ENCODE data around the gene ELMO1.
A peak's percentile ranks its signal among the peaks of the same experiment; 100 is the strongest.

The ELMO1 gene

GRCh38 chr7:37432281-37432920 lies 16.3 kb downstream of the ELMO1 start:
- Histone ChIP-seq H2AK5ac (ENCODE audit: low read length) (no peak overlapping the region), H3K27me3 (ENCODE audit: insufficient read depth, low read length) (no peaks in the 10 kb centered on the region), H3K18ac (ENCODE audit: low read length) (no peak overlapping the region), H3K4me3 (ENCODE audit: low read depth, low read length) (no peak overlapping the region), H3K23ac (ENCODE audit: low read length) (no peak overlapping the region), H3K9ac (ENCODE audit: low read length) (no peak overlapping the region), H3K14ac (ENCODE audit: low read length) (no peak overlapping the region), H4K91ac (ENCODE audit: low read depth, low read length) (no peak overlapping the region), H3K36me3 (ENCODE audit: control insufficient read depth in 1 of 2, insufficient read depth in 2 of 2, low read length in 2 of 2) (peaks cover 0 to 13% of the 10 kb centered on the region in 2 experiments), H2BK12ac (ENCODE audit: low read length) (no peak overlapping the region), H3K4me1 (ENCODE audit: control insufficient read depth in 1 of 2, insufficient read depth in 2 of 2, low read length in 2 of 2) (peaks cover 0 to 3% of the 10 kb centered on the region in 2 experiments), H2AFZ (ENCODE audit: insufficient read depth, low read length, poor library complexity) (no peak overlapping the region), H3K9me3 (ENCODE audit: insufficient read depth, low read depth, low read length) (no peaks in the 10 kb centered on the region), H4K8ac (ENCODE audit: low read depth, low read length) (no peak overlapping the region), H3K27ac (ENCODE audit: low read depth, low read length) (no peak overlapping the region), H2BK120ac (ENCODE audit: insufficient read depth, low read length, poor library complexity) (no peak overlapping the region), H3K4ac (ENCODE audit: low read depth, low read length) (no peak overlapping the region), H4K12ac (ENCODE audit: low read depth, low read length) (no peak overlapping the region), H2BK5ac (ENCODE audit: low read depth, low read length, poor library complexity) (no peak overlapping the region), H3K79me2 (ENCODE audit: control insufficient read depth, insufficient read depth, low read length, poor library complexity) (no peaks in the 10 kb centered on the region), H3K4me2 (ENCODE audit: low read length) (no peak overlapping the region), H3K79me1 (ENCODE audit: low read length) (no peaks in the 10 kb centered on the region)
- DNase-seq = no peak
- no CpG with 5 or more reads among the region's 8 CpGs for WGBS (ENCODE audit: extremely low coverage, insufficient coverage, insufficient read length)

GRCh38 chr7:37431413-37431812 lies 17.3 kb downstream of the ELMO1 start:
- no peak overlapping the region for H3K18ac ChIP-seq (ENCODE audit: low read length)
- H3K14ac ChIP-seq (ENCODE audit: low read length) = no peak overlapping the region
- H4K91ac ChIP-seq (ENCODE audit: low read depth, low read length) = no peak overlapping the region
- no peak overlapping the region for H3K9ac ChIP-seq (ENCODE audit: low read length)
- H4K12ac ChIP-seq (ENCODE audit: low read depth, low read length) = no peak overlapping the region
- peaks cover 0 to 13% of the 10 kb centered on the region in 2 experiments for H3K36me3 ChIP-seq (ENCODE audit: control insufficient read depth in 1 of 2, insufficient read depth in 2 of 2, low read length in 2 of 2)
- H3K27me3 ChIP-seq (ENCODE audit: insufficient read depth, low read length) = no peaks in the 10 kb centered on the region
- no peak overlapping the region for H3K4me2 ChIP-seq (ENCODE audit: low read length)
- no peak overlapping the region for H2AFZ ChIP-seq (ENCODE audit: insufficient read depth, low read length, poor library complexity)
- no peak overlapping the region for H3K4me3 ChIP-seq (ENCODE audit: low read depth, low read length)
- no peak overlapping the region for H3K27ac ChIP-seq (ENCODE audit: low read depth, low read length)
- H3K9me3 ChIP-seq (ENCODE audit: insufficient read depth, low read depth, low read length) = no peaks in the 10 kb centered on the region
- H4K8ac ChIP-seq (ENCODE audit: low read depth, low read length) = no peak overlapping the region
- H3K4me1 ChIP-seq (ENCODE audit: control insufficient read depth in 1 of 2, insufficient read depth in 2 of 2, low read length in 2 of 2) = peaks cover 0 to 3% of the 10 kb centered on the region in 2 experiments
- no peak overlapping the region for H2BK12ac ChIP-seq (ENCODE audit: low read length)
- H3K79me1 ChIP-seq (ENCODE audit: low read length) = no peaks in the 10 kb centered on the region
- H2AK5ac ChIP-seq (ENCODE audit: low read length) = no peak overlapping the region
- H2BK5ac ChIP-seq (ENCODE audit: low read depth, low read length, poor library complexity) = no peak overlapping the region
- no peak for DNase-seq
- no peak overlapping the region for H3K23ac ChIP-seq (ENCODE audit: low read length)
- no peak overlapping the region for H3K4ac ChIP-seq (ENCODE audit: low read depth, low read length)
- no peaks in the 10 kb centered on the region for H3K79me2 ChIP-seq (ENCODE audit: control insufficient read depth, insufficient read depth, low read length, poor library complexity)
- H2BK120ac ChIP-seq (ENCODE audit: insufficient read depth, low read length, poor library complexity) = no peak overlapping the region

- no peak overlapping the region for H2BK5ac ChIP-seq (ENCODE audit: low read depth, low read length, poor library complexity)
- no peaks in the 10 kb centered on the region for H3K79me1 ChIP-seq (ENCODE audit: low read length)
- H2BK120ac ChIP-seq (ENCODE audit: insufficient read depth, low read length, poor library complexity) = no peak overlapping the region
- H3K23ac ChIP-seq (ENCODE audit: low read length) = no peak overlapping the region
- no peak overlapping the region for H2BK12ac ChIP-seq (ENCODE audit: low read length)
- no peak overlapping the region for H4K8ac ChIP-seq (ENCODE audit: low read depth, low read length)
- no peaks in the 10 kb centered on the region for H3K79me2 ChIP-seq (ENCODE audit: control insufficient read depth, insufficient read depth, low read length, poor library complexity)
- H3K4me1 ChIP-seq (ENCODE audit: control insufficient read depth in 1 of 2, insufficient read depth in 2 of 2, low read length in 2 of 2) = peaks cover 0 to 3% of the 10 kb centered on the region in 2 experiments
- no peak overlapping the region for H3K4me2 ChIP-seq (ENCODE audit: low read length)
- no peak overlapping the region for H3K9ac ChIP-seq (ENCODE audit: low read length)
- peaks cover 0 to 13% of the 10 kb centered on the region in 2 experiments for H3K36me3 ChIP-seq (ENCODE audit: control insufficient read depth in 1 of 2, insufficient read depth in 2 of 2, low read length in 2 of 2)
- no CpG with 5 or more reads among the region's 6 CpGs for WGBS (ENCODE audit: extremely low coverage, insufficient coverage, insufficient read length)
- no peak overlapping the region for H2AFZ ChIP-seq (ENCODE audit: insufficient read depth, low read length, poor library complexity)
- no peak overlapping the region for H3K4me3 ChIP-seq (ENCODE audit: low read depth, low read length)
- H3K4ac ChIP-seq (ENCODE audit: low read depth, low read length) = no peak overlapping the region
- H3K27me3 ChIP-seq (ENCODE audit: insufficient read depth, low read length) = no peaks in the 10 kb centered on the region
- H4K12ac ChIP-seq (ENCODE audit: low read depth, low read length) = no peak overlapping the region
- DNase-seq = no peak
- no peak overlapping the region for H3K14ac ChIP-seq (ENCODE audit: low read length)
- no peak overlapping the region for H2AK5ac ChIP-seq (ENCODE audit: low read length)
- no peak overlapping the region for H3K27ac ChIP-seq (ENCODE audit: low read depth, low read length)
- no peak overlapping the region for H4K91ac ChIP-seq (ENCODE audit: low read depth, low read length)
- H3K9me3 ChIP-seq (ENCODE audit: insufficient read depth, low read depth, low read length) = no peaks in the 10 kb centered on the region
- H3K18ac ChIP-seq (ENCODE audit: low read length) = no peak overlapping the region
Observed at GRCh38 chr7:37430640-37431039, 18.0 kb downstream of the ELMO1 start.

GRCh38 chr7:37430171-37430570 lies 18.5 kb downstream of the ELMO1 start:
- H4K91ac ChIP-seq (ENCODE audit: low read depth, low read length) = no peak overlapping the region
- no peaks in the 10 kb centered on the region for H3K27me3 ChIP-seq (ENCODE audit: insufficient read depth, low read length)
- H3K23ac ChIP-seq (ENCODE audit: low read length) = no peak overlapping the region
- WGBS (ENCODE audit: extremely low coverage, insufficient coverage, insufficient read length) = no CpG with 5 or more reads among the region's 8 CpGs
- H3K9me3 ChIP-seq (ENCODE audit: insufficient read depth, low read depth, low read length) = no peaks in the 10 kb centered on the region
- no peak overlapping the region for H4K8ac ChIP-seq (ENCODE audit: low read depth, low read length)
- no peak overlapping the region for H3K4ac ChIP-seq (ENCODE audit: low read depth, low read length)
- no peak for DNase-seq
- H3K79me2 ChIP-seq (ENCODE audit: control insufficient read depth, insufficient read depth, low read length, poor library complexity) = no peaks in the 10 kb centered on the region
- no peak overlapping the region for H3K4me2 ChIP-seq (ENCODE audit: low read length)
- no peak overlapping the region for H2AK5ac ChIP-seq (ENCODE audit: low read length)
- no peak overlapping the region for H2AFZ ChIP-seq (ENCODE audit: insufficient read depth, low read length, poor library complexity)
- no peak overlapping the region for H2BK120ac ChIP-seq (ENCODE audit: insufficient read depth, low read length, poor library complexity)
- H4K12ac ChIP-seq (ENCODE audit: low read depth, low read length) = no peak overlapping the region
- H3K9ac ChIP-seq (ENCODE audit: low read length) = peak overlapping the region; percentile 2
- H3K27ac ChIP-seq (ENCODE audit: low read depth, low read length) = no peak overlapping the region
- peak overlapping the region; percentile 28 for H3K4me3 ChIP-seq (ENCODE audit: low read depth, low read length)
- H3K36me3 ChIP-seq (ENCODE audit: control insufficient read depth in 1 of 2, insufficient read depth in 2 of 2, low read length in 2 of 2) = peaks cover 0 to 13% of the 10 kb centered on the region in 2 experiments
- H3K18ac ChIP-seq (ENCODE audit: low read length) = no peak overlapping the region
- H2BK12ac ChIP-seq (ENCODE audit: low read length) = no peak overlapping the region
- peaks cover 0 to 3% of the 10 kb centered on the region in 2 experiments for H3K4me1 ChIP-seq (ENCODE audit: control insufficient read depth in 1 of 2, insufficient read depth in 2 of 2, low read length in 2 of 2)
- no peak overlapping the region for H3K14ac ChIP-seq (ENCODE audit: low read length)
- no peaks in the 10 kb centered on the region for H3K79me1 ChIP-seq (ENCODE audit: low read length)
- no peak overlapping the region for H2BK5ac ChIP-seq (ENCODE audit: low read depth, low read length, poor library complexity)

All from trophoblast cell (in vitro differentiated cells and primary cell).